CD4-positive, alpha-beta T cell treated with Interferon gamma for 1 hour (primary cell): ENCODE data around the gene CC2D2A.
"Not testable (repeated sequence)": the region's sequence is repeated elsewhere in the genome, so short reads cannot be mapped to it uniquely, and the experiment has no call there.

Experiments used
- DNase-seq: peaks from one replicate; pipeline ENCODE4 v3.0.0-alpha.2; 2020

Gene CC2D2A

GRCh38 chr4:15562623-15563022, 92.9 kb downstream of the CC2D2A start:
- no peak for DNase-seq

- DNase-seq: no peak
Observed at GRCh38 chr4:15563871-15564270, 94.2 kb downstream of the CC2D2A start.

DNA sequence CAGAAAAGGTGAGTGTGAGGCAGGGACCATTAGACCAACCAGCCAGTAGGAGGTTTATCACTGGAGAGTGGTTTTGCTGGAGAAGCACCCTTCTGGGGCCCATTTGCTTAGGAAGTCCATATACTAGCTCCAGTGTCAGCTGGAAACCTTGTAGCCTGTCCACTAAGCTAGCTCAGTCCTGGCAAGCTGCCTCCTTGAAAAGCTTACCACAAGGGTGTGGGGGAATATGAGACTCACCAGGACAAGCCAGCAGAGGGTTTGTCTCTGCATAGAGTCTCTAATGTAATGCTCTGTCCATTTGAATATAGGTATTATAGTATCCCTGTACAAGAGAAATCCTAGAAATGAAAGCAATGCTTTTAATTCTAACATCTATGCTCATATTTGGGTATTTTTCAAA, 99.1 kb downstream of the CC2D2A start:
- no peak for DNase-seq

DNA sequence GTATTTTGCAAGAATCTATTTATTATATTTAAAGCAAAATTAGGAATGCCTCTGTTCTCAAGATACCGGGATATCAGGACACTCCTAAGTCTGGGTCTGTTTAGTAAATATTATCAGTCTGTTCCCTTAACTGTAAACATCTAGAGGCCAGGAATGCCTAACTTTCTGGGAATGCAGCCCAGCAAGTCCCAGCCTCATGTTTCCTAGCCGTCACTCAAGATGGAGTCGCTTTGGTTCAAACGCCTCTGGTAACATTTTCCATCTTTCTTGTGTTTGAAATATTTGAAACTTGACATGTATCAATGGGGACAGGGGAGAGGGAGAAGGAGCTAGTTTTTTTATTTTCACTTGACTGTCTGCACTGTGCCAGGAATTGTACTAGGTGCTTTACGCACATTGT, 100.1 kb downstream of the CC2D2A start:
- DNase-seq: no peak

- no peak for DNase-seq
Observed at GRCh38 chr4:15575966-15576365, 106.3 kb downstream of the CC2D2A start.

DNA sequence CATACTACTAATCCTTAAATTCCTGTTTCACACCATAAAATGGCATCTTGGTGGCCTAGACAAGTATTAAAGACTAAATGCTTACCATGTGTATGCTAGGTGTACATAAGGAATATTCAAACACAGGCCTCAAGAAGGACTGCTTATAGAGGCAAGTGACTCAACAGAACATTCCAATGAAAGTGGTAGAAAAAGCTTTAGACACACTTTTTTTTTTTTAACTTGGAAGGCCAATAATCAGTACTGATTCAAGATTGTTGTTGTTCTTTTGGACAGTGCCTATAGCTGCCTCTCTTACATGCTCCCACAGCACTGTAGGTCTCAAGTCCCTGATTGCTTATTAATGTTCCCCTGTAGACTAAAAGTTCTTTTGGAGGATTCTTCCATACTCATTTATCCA, 107.8 kb downstream of the CC2D2A start:
- DNase-seq: no peak

DNA sequence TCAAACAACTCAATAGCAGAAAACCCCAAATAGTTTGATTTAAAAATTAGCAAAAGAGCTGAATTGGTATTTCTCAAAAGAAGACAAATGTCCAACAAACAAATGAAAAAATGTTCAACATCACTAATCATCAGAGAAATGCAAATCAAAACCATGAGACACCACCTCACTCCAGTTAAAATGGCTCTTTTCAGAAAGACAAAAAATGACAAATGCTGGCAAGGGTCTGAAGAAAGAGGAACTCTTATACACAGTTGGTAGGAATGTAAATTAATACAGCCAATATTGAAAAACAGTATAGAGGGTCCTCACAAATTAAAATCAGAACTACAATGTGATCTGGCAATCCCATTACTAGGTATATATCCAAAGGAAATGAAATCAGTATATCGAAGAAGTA, 115.1 kb downstream of the CC2D2A start:
- DNase-seq: no peak

- DNase-seq: no peak
Observed at GRCh38 chr4:15585331-15585730, 115.6 kb downstream of the CC2D2A start.

- DNase-seq: no peak
Observed at GRCh38 chr4:15586066-15586465, 116.4 kb downstream of the CC2D2A start.

DNA sequence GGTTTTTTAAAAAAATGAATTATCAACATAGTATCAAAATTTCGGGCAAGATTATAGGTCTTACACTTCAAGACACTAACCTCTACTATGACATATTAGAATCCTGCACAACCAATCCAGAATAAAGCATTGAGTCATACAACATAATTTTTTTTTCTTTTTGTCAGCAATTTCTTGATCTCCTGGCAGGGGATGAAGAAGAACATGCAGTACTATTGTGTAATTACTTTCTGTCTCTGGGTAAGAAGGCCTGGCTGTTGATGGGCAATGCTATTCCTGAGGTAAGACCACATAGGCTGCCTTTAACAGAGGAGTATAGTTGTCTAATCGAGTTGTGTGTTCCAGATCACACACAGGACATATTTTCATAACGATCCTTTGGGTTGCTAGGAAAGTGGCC, 118.0 kb downstream of the CC2D2A start:
- DNase-seq: no peak

GRCh38 chr4:15592799-15593198, 123.1 kb downstream of the CC2D2A start:
- no peak for DNase-seq

GRCh38 chr4:15598644-15599043, 129.0 kb downstream of the CC2D2A start:
- no peak for DNase-seq

DNA sequence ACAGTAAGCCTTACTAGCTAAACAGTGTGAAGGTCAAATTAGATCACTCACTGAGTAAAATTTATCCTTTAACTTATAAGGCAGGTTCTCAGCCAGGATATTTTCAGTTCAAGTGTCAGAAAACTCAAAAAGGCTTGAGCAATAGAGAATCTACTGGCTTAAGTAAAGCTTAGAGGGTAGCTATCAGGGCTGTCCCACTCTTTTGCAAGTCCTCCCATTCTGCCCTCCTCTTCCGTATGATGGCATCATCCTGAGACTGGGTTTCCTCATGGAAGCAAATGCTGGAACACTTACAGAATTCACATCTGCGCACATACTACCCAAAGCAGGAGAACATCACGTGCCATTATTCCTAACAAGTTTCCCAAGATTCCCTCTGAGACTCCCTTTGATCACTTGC, 130.5 kb downstream of the CC2D2A start:
- DNase-seq: no peak

GRCh38 chr4:15601862-15602261, 132.2 kb downstream of the CC2D2A start:
- DNase-seq: no peak

- DNase-seq: no peak
Observed at GRCh38 chr4:15605537-15605936, 135.9 kb downstream of the CC2D2A start.

GRCh38 chr4:15610855-15611254, 141.2 kb downstream of the CC2D2A start:
- DNase-seq: no peak

- DNase-seq: no peak
Observed at GRCh38 chr4:15612136-15612535, 142.5 kb downstream of the CC2D2A start.

- DNase-seq: not testable (repeated sequence)
Observed at GRCh38 chr4:15614891-15615290, 145.2 kb downstream of the CC2D2A start.

DNA sequence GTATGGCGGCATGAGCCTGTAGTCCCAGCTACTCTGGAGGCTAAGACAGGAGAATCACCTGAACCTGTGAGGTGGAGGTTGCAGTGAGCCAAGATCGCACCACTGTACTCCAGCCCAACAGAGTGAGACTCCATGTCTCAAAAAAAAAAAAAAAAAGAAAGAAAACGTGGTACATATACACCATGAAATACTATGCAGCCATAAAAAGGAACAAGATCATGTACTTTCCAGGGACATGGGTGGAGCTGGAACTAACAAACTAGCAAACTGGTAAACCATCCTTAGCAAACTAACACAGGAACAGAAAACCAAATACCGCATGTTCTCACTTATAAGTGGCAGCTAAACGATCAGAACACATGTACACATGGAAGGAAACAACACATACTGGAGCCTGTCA, 147.7 kb downstream of the CC2D2A start:
- DNase-seq: not testable (repeated sequence)

GRCh38 chr4:15636818-15637217, 167.1 kb downstream of the CC2D2A start:
- DNase-seq: no peak

DNA sequence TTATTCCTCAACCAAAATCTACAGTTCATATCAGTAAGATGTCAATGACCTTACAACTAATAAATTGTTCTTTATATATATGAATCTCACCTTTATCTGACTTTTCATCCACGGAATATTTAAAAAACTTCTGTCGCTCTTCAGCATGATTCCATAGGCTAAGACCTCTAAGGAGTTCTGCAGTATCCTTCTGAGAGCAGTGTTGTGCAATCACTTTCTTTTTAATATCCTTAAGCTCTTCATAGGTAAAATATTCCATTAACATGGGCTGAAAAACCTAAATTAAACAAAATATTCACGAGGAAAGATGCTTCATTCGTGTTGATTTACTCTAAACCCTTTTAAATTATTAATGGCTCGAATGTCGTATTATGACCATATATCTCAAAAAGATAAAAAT, 168.7 kb downstream of the CC2D2A start:
- no peak for DNase-seq

DNA sequence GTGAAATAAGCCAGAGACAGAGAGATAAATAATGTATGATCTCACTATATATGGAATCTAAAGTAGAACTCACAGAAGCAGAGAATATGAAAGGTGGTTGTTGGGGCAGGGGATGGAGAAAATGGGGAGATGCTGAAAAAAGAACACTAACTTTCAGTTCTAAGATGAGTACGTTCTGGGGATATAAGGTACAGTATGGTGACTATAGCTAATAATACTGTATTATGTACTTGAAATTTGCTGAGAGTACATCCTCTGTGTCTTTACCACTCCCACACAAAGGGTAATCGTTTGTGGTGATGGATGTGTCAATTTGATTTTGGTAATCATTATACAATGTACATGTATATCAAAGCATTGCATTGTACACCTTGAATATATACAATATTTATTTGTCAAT, 178.9 kb downstream of the CC2D2A start:
- DNase-seq: no peak

- DNase-seq: peak; percentile 60
Observed at GRCh38 chr4:15649914-15650545, 180.3 kb downstream of the CC2D2A start.
